Neuronal stem cell (in vitro differentiated cells): ENCODE results near the gene PRR20G.

ENCODE experiments used
- DNase-seq: peaks from one replicate; pipeline ENCODE4 v3.0.0-alpha.2; 2013; ENCODE audit warnings: low spot score
- H2AFZ ChIP-seq: one replicate; pipeline ENCODE4 v1.6.1; 2013; ENCODE audit warnings: mild to moderate bottlenecking, low read length, inconsistent platforms
- H2AK5ac ChIP-seq: 2 replicates; pipeline ENCODE4 v1.6.1; 2013; ENCODE audit warnings: low read depth, mild to moderate bottlenecking, inconsistent platforms, low read length, moderate library complexity, mixed read lengths
- H2BK120ac ChIP-seq: 2 replicates; pipeline ENCODE4 v1.6.1; 2013; ENCODE audit warnings: low read depth, mild to moderate bottlenecking, inconsistent platforms, low read length, moderate library complexity, mixed read lengths
- H2BK12ac ChIP-seq: one replicate; pipeline ENCODE4 v1.6.1; 2013; ENCODE audit warnings: low read length, inconsistent platforms
- H2BK15ac ChIP-seq: 2 replicates; pipeline ENCODE4 v1.6.1; 2013; ENCODE audit warnings: mild to moderate bottlenecking, low read length, inconsistent platforms, mixed read lengths
- H2BK5ac ChIP-seq: one replicate; pipeline ENCODE4 v1.6.1; 2013; ENCODE audit warnings: inconsistent platforms, mild to moderate bottlenecking, low read length, moderate library complexity
- H3K14ac ChIP-seq: one replicate; pipeline ENCODE4 v1.6.1; 2013; ENCODE audit warnings: low read length, inconsistent platforms
- H3K18ac ChIP-seq: 2 replicates; pipeline ENCODE4 v1.6.1; 2013; ENCODE audit warnings: low read length, inconsistent platforms
- H3K23ac ChIP-seq: 2 replicates; pipeline ENCODE4 v1.6.1; 2013; ENCODE audit warnings: low read depth, mild to moderate bottlenecking, mixed read lengths, low read length, inconsistent platforms; ENCODE audit not compliant: poor library complexity
- H3K27ac ChIP-seq: replicated peaks from 3 replicates; pipeline ENCODE4 v1.5.1; 2013; ENCODE audit warnings: low read length, inconsistent platforms
- H3K27me3 ChIP-seq, 3 experiments: 2 replicates each; pipeline ENCODE4 v1.6.1; 2013; ENCODE audit warnings: low read length in 3 of 3, mild to moderate bottlenecking in 2 of 3, inconsistent platforms in 1 of 3, low read depth in 1 of 3, mixed read lengths in 1 of 3, moderate library complexity in 1 of 3; ENCODE audit not compliant: control insufficient read depth in 3 of 3, insufficient read depth in 3 of 3
- H3K36me3 ChIP-seq, 2 donors: replicated peaks in 1 of 2; 2 replicates each; pipeline ENCODE4 v1.6.1; 2013; ENCODE audit warnings: low read length in 2 of 2; ENCODE audit not compliant: control insufficient read depth in 2 of 2, insufficient read depth in 2 of 2
- H3K4ac ChIP-seq: 2 replicates; pipeline ENCODE4 v1.6.1; 2013; ENCODE audit warnings: inconsistent platforms, mild to moderate bottlenecking, low read length, moderate library complexity
- H3K4me1 ChIP-seq, 2 donors: 1 replicate in 1 of 2; 2 replicates in 1 of 2; pipeline ENCODE4 v1.6.1; 2013; ENCODE audit warnings: low read length in 2 of 2, low read depth in 1 of 2; ENCODE audit not compliant: control insufficient read depth in 2 of 2, insufficient read depth in 1 of 2
- H3K4me2 ChIP-seq: one replicate; pipeline ENCODE4 v1.6.1; 2013; ENCODE audit warnings: mild to moderate bottlenecking, low read length, inconsistent platforms; ENCODE audit not compliant: insufficient read depth, poor library complexity, severe bottlenecking
- H3K4me3 ChIP-seq, 2 donors: 2 replicates each; pipeline ENCODE4 v1.5.1; 2013; ENCODE audit warnings: low read length in 2 of 2, mild to moderate bottlenecking in 2 of 2, inconsistent platforms in 1 of 2, moderate library complexity in 1 of 2
- H3K79me1 ChIP-seq: one replicate; pipeline ENCODE4 v1.6.1; 2013; ENCODE audit warnings: low read depth, mild to moderate bottlenecking, inconsistent platforms, low read length, moderate library complexity
- H3K9ac ChIP-seq: one replicate; pipeline ENCODE4 v1.6.1; 2013; ENCODE audit warnings: mild to moderate bottlenecking, low read depth, low read length, inconsistent platforms; ENCODE audit not compliant: poor library complexity
- H3K9me3 ChIP-seq, 2 donors: replicated peaks in 1 of 2; 2 replicates each; pipeline versions ENCODE3 to v1.6.1; 2013; ENCODE audit warnings: low read length in 2 of 2, mild to moderate bottlenecking in 2 of 2, inconsistent platforms in 1 of 2, low read depth in 1 of 2, mixed read lengths in 1 of 2, moderate library complexity in 1 of 2; ENCODE audit not compliant: control insufficient read depth in 2 of 2, insufficient read depth in 1 of 2
- H4K8ac ChIP-seq: one replicate; pipeline ENCODE4 v1.6.1; 2013; ENCODE audit warnings: low read depth, mild to moderate bottlenecking, inconsistent platforms, low read length, moderate library complexity
- H4K91ac ChIP-seq: one replicate; pipeline ENCODE4 v1.6.1; 2013; ENCODE audit warnings: low read length, low read depth, mild to moderate bottlenecking, inconsistent platforms; ENCODE audit not compliant: poor library complexity
- WGBS, 2 donors: extraction: QIAGEN DNeasy Blood & Tissue Kit; methylation state at CpG; one replicate each; pipeline ENCODE4 v1.1.7; 2013; ENCODE audit warnings: missing lambda C conversion rate in 2 of 2, mixed read lengths in 1 of 2; ENCODE audit not compliant: insufficient read length in 2 of 2, insufficient replicate concordance in 1 of 2; ENCODE audit errors: extremely low coverage in 2 of 2; 5-methylcytosine and 5-hydroxymethylcytosine counted together

PRR20G gene

GRCh38 chr3:127264794-127265514, 22.9 kb downstream of the PRR20G start:
- no peak overlapping the region for H3K9ac ChIP-seq
- WGBS, 2 donors, result no CpG with 5 or more reads among the region's 11 CpGs
- no peak overlapping the region for H2BK5ac ChIP-seq

DNA sequence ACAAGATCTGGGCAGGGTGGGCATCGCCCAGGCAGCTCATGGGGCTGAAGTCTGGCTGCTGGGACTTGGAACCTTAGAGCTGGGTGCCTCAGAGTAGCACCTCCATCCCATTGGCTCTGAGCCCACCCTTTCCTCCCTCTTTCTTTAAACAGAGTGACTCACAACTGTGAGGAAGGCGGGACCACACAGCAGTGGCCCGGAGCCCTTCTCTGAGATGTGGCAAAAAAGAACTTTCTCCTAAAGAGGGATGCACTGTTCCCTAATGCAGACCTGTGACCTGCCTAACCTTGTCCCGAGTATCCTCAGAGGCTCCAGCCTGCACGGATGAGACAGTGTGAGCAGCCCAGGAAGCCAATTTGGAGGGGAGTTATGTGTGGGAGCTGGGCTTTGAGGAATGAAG, 23.6 kb downstream of the PRR20G start:
- Histone ChIP-seq H3K18ac (peak overlapping the region; percentile 50), H3K27ac (no peak overlapping the region), H2AFZ (no peak overlapping the region), H3K4me2 (no peak overlapping the region), H3K4me1 (peaks cover 0 to 6% of the 10 kb centered on the region in 2 donors), H2BK15ac (no peak overlapping the region), H3K4me3 (no peak overlapping the region), H3K9me3 (peaks cover 0 to 9% of the 10 kb centered on the region in 2 donors), H3K27me3 (peaks cover 0 to 15% (median 0%) of the 10 kb centered on the region in 3 experiments), H2BK5ac (no peak overlapping the region), H3K14ac (no peak overlapping the region), H4K8ac (no peak overlapping the region), H2BK120ac (no peak overlapping the region), H4K91ac (no peak overlapping the region), H2AK5ac (peak overlapping the region; percentile 47), H2BK12ac (no peak overlapping the region), H3K23ac (no peak overlapping the region), H3K9ac (no peak overlapping the region), H3K4ac (no peak overlapping the region), H3K36me3 (no peaks in the 10 kb centered on the region), H3K79me1 (no peaks in the 10 kb centered on the region)
- DNase-seq, result no peak
- WGBS, 2 donors, result no CpG with 5 or more reads among the region's 5 CpGs

More at GRCh38 chr3:127264794-127265514, 22.9 kb downstream of the PRR20G start:
- no peak overlapping the region for H3K4me3 ChIP-seq
- H3K4me2 ChIP-seq, result no peak overlapping the region
- no peaks in the 10 kb centered on the region for H3K36me3 ChIP-seq
- DNase-seq, result no peak
- H3K23ac ChIP-seq, result peak overlapping the region; percentile 86
- H2BK12ac ChIP-seq, result no peak overlapping the region
- H2AFZ ChIP-seq, result no peak overlapping the region
- H3K18ac ChIP-seq, result peak overlapping the region; percentile 35
- H2AK5ac ChIP-seq, result no peak overlapping the region
- no peak overlapping the region for H4K8ac ChIP-seq
- H2BK120ac ChIP-seq, result no peak overlapping the region
- no peak overlapping the region for H3K14ac ChIP-seq
- no peak overlapping the region for H4K91ac ChIP-seq
- H3K27me3 ChIP-seq, result peaks cover 0 to 13% (median 0%) of the 10 kb centered on the region in 3 experiments
- peaks cover 2 to 9% of the 10 kb centered on the region in 2 donors for H3K9me3 ChIP-seq
- no peak overlapping the region for H3K27ac ChIP-seq
- peak overlapping the region; percentile 44 for H2BK15ac ChIP-seq
- H3K4me1 ChIP-seq, result peaks cover 0 to 6% of the 10 kb centered on the region in 2 donors
- no peaks in the 10 kb centered on the region for H3K79me1 ChIP-seq
- no peak overlapping the region for H3K4ac ChIP-seq

DNA sequence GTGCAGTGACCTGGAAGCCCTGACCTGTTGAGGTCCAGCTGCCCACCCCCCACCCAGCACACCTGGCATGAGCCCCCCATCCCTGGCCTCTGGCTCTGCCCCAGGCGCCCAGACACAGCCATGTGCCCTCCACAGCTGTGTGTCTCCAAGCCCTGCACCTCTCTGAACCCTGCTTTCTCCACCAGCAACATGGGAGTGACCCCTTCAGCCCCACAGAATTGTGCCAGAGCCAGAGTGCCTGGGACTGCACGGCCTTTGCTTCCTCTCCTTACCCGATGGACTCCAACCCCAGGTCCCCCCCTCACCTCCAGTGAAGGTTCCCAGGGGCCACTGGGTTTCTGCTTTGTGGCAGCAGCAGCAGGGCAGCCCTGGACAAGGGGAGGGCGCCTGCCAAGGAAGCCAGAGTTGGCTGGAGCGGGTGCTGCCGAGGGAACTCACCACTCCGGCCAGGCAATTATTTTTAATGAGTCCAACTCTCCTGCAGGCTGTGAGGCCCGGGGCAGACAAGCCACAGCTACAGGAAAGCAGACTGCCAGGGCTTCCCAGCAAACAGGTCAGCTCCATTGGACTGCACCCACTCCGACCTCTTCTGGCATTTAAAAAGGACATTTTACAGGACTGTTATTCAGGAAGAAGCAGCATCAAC, 24.1 kb downstream of the PRR20G start:
- Histone ChIP-seq H3K4me2 (no peak overlapping the region), H3K36me3 (no peaks in the 10 kb centered on the region), H3K27ac (no peak overlapping the region), H4K91ac (peak overlapping the region; percentile 27), H3K18ac (peak overlapping the region; percentile 65), H3K4ac (no peak overlapping the region), H3K27me3 (peaks cover 0 to 18% (median 0%) of the 10 kb centered on the region in 3 experiments), H2BK120ac (no peak overlapping the region), H3K9me3 (peaks cover 0 to 3% of the 10 kb centered on the region in 2 donors), H3K14ac (no peak overlapping the region), H2BK5ac (no peak overlapping the region), H2BK12ac (no peak overlapping the region), H2BK15ac (peak overlapping the region; percentile 88), H2AFZ (no peak overlapping the region), H3K4me3 (no peak overlapping the region), H2AK5ac (peak overlapping the region; percentile 63), H3K4me1 (peaks cover 0 to 6% of the 10 kb centered on the region in 2 donors), H3K9ac (peak overlapping the region; percentile 27), H3K23ac (no peak overlapping the region), H3K79me1 (no peaks in the 10 kb centered on the region), H4K8ac (no peak overlapping the region)
- DNase-seq, result no peak
- no CpG with 5 or more reads among the region's 9 CpGs for WGBS, 2 donors

DNA sequence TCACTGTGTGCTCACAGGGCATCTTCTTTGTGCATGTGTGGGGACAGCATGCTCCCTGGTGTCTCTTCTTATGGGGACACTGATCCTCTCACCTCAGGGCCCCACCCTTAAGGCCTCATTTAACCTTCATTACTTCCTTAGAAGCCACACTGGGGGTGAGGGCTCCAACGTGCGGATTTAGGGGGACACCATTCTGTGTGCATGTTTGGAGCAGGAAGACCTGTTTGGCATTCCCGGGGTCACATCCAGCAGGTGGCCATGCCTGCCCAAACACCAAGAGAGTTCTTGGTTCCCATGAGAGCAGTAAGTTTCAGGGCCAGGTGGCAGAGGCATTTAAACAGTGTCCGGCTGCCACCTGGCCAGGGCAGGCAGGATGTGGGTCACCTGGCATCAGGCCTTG, 24.8 kb downstream of the PRR20G start:
- peak overlapping the region; percentile 65 for H3K18ac ChIP-seq
- H3K14ac ChIP-seq, result no peak overlapping the region
- no peak overlapping the region for H3K4me2 ChIP-seq
- no peak overlapping the region for H4K91ac ChIP-seq
- no peak overlapping the region for H3K9ac ChIP-seq
- H3K27ac ChIP-seq, result no peak overlapping the region
- no peak overlapping the region for H4K8ac ChIP-seq
- H2BK120ac ChIP-seq, result no peak overlapping the region
- no peak overlapping the region for H2AFZ ChIP-seq
- no peak for DNase-seq
- H2BK15ac ChIP-seq, result peak overlapping the region; percentile 88
- no peaks in the 10 kb centered on the region for H3K9me3 ChIP-seq
- H3K4ac ChIP-seq, result no peak overlapping the region
- H3K4me3 ChIP-seq, result no peak overlapping the region
- no peaks in the 10 kb centered on the region for H3K79me1 ChIP-seq
- H2BK5ac ChIP-seq, result no peak overlapping the region
- peaks cover 0 to 6% of the 10 kb centered on the region in 2 donors for H3K4me1 ChIP-seq
- peak overlapping the region; percentile 3 for H3K23ac ChIP-seq
- H3K27me3 ChIP-seq, result peaks cover 0 to 18% (median 0%) of the 10 kb centered on the region in 3 experiments
- WGBS, 2 donors, result no CpG with 5 or more reads among the region's 4 CpGs
- H2BK12ac ChIP-seq, result no peak overlapping the region
- H3K36me3 ChIP-seq, result no peaks in the 10 kb centered on the region
- H2AK5ac ChIP-seq, result peak overlapping the region; percentile 63
